ENCODE results near the gene LIMS2.

The LIMS2 gene

GRCh38 chr2:127623388-127624319, 51.7 kb downstream of the LIMS2 start:
- no peak for DNase-seq (ENCODE audit: low read depth, low spot score)

DNA sequence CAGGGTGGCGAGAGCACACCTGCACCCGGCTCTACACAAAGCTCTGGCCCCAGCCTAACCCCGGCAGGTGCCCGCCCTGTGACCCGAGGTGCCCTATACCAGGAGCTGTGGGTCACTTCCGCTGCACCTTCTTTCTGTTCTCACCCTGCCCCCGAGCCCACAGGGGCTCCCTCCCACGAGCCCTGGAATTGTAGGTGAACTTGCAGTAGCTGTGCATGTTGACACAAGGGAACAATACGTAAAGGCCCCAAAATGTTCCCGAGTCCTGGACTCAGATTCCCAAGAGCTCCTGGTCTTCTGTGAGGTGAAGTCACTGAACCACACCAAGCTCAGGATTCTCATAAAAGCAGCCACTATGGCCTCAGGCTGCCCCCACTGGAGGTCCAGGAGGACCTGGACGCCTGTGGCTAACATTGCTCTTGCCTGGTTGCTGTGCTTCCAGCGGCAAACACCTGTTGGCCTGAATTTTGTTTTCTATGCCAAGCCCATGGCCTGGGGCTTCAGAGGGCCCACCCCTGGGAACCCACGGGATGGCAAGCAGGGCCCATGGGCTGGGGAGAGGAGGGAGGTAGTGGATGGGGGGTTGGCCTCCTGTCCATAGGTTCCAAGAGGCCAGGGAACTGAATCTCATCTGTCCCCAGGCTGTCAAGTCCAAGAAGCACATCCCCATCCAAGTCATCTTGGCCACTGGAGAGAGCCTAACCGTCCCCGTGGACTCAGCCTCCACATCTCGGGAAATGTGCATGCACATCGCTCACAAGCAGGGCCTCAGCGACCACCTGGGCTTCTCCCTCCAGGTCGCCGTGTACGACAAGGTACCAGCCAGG, 52.6 kb downstream of the LIMS2 start:
- DNase-seq (ENCODE audit: low read depth, low spot score), result no peak

DNA sequence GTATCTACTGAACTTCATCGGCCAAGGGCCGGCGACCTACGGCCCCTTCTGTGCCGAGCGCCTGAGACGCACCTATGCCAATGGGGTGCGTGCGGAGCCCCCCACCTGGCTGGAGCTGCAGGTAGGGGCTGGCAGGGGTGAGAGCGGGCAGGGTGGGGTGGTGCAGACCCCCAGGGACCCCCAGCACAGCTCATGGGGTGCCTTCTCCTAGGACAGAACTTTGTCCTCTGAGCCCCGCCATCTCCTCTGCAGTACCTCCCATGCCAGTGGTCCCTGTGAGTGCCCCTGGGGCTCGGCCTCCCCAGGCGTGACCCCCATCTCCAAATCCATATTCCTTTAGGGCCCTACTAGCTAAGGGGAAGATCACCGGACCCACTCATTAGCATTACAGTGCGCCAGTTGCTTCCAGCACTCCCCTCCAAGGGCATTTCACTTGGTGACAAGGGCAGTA, 53.3 kb downstream of the LIMS2 start:
- no peak for DNase-seq (ENCODE audit: low read depth, low spot score)

GRCh38 chr2:127620866-127621265, 54.5 kb downstream of the LIMS2 start:
- DNase-seq (ENCODE audit: low read depth, low spot score), result no peak

- DNase-seq (ENCODE audit: low read depth, low spot score), result no peak
Measured at GRCh38 chr2:127619877-127620705, 55.2 kb downstream of the LIMS2 start.

- no peak for DNase-seq (ENCODE audit: low read depth, low spot score)
Measured at GRCh38 chr2:127619203-127619590, 56.1 kb downstream of the LIMS2 start.

DNA sequence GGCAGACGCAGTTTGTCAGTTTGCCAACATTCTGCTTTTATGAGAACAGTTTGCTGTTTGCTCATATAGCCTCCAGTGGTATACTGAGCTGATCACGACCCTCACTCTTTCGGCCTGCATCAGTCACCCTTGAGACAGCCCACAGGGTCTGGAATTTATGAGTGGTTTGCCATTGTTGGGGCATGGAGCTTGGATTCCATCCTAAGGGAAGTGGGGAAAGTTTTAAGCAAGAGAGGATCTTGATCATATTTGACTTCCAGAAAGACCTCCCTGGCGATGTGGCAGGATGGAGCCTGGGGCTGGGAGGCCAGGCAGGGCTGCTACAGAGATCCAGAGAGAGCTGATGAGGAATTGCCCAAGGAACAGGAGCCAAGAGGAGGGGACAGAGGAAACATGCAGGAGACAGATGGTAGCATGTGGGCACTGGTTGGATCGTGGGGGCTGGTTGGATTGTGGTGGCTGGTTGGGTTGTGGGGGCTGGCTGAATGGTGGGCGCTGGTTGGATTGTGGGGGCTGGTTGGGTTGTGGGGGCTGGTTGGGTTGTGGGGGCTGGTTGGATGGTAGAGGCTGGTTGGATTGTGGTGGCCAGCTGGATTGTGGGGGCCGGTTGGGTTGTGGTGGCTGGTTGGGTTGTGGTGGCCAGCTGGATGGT, 56.7 kb downstream of the LIMS2 start:
- no peak for DNase-seq (ENCODE audit: low read depth, low spot score)

DNA sequence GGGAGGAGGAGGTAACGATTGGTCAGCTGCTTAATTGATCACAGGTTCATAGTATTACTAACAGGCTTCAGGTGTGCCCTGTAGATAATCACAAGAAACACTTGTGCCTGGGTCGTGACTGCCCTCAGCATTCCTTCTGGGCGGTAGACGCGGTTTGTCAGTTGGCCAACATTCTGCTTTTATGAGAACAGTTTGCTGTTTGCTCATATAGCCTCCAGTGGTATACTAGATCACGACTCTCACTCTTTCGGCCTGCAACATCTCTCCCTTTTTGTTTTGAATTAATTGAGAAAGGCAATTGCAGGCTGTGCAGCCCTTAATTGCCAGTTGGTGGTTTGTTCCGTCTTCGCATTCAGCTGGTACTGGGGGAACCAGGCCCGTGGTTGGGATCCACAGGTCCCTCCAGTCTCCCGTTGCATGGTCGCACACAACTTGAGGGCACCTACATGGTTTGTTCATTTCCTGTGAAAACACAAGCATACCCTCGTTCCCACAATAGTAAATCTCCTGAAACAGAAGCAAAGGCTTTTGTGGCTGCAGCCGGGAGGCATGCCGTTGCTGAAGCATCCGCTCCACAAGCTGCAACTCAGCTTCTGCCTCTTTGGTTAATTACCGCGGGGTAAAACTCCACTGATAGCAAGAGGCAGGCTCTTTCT, 59.7 kb downstream of the LIMS2 start:
- no peak for DNase-seq (ENCODE audit: low read depth, low spot score)

DNA sequence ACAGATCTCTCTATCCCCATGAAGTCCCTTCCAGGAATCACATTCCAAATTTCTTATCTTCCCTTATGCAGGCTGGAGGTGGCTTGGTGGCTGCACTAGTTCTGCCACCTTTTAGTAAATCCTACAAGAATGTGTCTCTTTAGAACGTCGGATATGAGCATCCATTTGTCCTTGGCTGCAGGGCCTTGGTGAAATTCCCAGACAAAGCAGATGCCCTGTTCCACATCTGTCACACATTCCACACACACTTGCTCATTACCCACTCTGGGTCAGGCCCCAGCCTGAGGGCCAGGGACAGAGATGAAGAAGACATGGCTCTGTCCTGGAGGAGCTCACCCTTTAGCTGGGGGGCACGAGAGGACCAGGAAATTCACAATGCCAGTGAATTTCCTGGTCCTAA, 60.6 kb downstream of the LIMS2 start:
- DNase-seq (ENCODE audit: low read depth, low spot score), result no peak

DNA sequence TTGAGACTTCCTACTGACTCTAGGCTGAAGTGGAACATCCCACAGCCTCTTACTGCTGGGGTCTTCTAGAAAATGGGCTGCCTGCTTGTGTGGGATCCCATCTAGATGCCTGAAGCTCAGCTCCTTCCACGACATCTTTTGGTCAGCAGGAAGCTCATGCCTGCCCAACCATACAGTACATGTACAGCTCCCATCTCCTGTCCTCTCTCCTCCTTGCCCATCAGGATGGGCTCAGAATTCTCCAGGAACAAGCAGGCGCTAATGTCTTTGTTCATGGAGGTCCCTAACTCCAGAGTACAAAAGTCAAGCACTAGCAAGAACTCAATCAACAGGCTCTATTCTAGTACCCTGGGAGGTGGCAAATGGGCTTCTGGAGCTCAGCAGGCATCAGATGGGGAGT, 61.1 kb downstream of the LIMS2 start:
- no peak for DNase-seq (ENCODE audit: low read depth, low spot score)

DNA sequence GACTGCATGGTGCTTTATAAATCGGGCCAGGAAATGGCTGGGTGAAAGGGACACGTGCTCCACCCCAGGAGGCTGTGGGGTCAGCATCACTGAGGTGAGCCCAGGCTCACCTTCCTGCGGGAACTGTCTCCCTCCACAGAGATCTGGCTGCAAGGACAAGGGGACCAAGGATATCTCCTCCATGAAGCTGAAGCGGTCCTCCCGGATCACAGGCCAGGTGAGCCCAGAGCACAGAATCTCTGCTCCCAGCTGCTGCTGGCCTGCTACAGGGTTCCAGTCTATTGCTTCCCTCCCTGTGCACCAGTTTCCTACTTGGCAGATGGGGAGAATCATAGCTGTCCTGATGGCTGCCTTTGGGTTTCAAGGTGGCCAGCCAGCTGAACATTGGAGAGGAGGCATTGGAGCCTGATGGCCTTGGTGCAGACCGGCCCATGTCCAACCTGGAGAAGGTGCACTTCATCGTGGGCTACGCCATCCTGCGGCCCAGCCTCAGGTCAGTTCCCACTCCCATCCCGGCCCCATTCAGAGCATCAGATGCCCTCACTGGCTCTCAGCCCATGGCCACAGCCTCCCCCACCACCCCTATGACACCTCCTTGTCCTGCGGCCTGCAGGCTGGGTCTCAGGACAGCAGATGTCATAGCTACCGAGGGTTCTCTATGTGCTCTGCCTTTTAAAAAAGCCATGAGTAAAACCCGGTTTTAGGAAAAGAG, 63.1 kb downstream of the LIMS2 start:
- DNase-seq (ENCODE audit: low read depth, low spot score), result no peak

DNA sequence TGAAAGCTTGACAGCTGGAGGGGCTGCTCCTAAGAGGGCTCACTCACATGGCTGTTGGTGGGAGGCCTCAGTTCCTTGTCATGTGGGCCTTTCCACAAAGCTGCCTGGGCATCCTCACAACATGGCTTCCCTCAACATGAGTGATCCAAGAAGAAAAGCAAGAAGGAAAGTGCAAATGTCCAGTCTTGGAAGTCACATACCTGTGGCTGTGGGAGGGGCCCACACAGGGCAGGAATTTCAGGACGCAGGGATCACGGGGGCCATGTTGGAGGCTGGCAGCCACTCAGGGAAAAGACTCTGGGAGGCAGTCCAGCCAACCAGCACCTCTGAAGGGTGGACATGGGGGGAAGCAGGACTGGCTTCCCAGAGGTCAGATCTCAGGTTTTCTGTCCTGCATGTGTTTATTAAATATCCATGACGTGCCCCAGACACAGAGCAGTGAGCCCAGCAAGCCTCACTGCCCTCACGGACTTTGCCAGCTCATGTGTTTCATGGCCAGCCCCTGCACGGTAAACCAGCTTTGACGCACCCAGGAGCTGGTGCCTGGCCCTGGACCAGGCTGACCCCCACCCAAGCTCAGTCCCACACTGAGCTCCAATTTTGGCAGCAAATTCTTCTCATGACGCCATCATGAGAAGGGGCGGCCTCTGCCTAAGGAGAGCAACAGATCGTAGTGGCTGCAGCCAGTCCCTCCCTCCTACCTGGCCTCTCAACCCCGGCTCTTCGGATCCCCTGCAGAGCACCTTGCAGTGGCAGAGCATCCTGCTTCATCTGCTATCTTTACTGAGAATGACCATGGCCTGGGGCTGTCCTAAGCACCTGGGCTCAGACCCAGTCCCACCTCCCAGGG, 64.0 kb downstream of the LIMS2 start:
- no peak for DNase-seq (ENCODE audit: low read depth, low spot score)

DNA sequence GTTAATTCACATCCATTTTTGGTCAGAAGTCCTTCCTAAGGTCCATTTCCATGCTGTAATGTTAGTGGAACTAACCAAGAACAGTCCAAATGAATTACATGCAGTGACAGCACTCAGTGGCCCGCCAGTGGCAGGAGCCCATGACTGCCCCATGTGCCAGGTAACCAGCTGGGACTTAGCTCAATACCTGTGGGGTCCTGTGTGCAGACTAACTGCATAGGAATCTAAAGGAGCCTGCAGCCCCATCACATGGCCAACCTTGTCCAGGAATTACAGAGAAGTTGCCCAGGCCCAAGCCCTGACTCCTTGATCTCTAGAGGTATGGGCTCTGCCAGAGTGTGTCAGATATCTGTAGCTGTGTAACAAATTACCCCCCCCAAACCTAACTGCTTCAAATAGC, 64.8 kb downstream of the LIMS2 start:
- no peak for DNase-seq (ENCODE audit: low read depth, low spot score)

DNA sequence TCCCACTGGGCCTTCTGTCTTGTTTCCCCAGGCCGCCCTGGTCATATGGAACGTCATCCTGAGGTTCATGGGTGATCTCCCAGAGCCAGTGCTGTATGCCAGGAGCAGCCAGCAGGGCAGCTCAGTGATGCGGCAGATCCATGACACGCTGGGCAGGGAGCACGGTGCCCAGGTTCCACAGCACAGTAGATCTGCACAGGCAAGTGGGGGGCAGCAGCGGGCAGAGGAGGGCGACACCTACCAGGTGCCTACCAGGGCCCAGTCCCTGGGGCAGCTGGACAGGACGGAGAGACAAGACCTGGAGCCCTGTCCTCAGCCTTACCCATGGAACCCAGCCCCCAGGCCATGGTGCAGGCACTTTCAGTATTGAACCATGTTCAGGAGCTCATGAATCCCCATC, 65.5 kb downstream of the LIMS2 start:
- no peak for DNase-seq (ENCODE audit: low read depth, low spot score)

DNA sequence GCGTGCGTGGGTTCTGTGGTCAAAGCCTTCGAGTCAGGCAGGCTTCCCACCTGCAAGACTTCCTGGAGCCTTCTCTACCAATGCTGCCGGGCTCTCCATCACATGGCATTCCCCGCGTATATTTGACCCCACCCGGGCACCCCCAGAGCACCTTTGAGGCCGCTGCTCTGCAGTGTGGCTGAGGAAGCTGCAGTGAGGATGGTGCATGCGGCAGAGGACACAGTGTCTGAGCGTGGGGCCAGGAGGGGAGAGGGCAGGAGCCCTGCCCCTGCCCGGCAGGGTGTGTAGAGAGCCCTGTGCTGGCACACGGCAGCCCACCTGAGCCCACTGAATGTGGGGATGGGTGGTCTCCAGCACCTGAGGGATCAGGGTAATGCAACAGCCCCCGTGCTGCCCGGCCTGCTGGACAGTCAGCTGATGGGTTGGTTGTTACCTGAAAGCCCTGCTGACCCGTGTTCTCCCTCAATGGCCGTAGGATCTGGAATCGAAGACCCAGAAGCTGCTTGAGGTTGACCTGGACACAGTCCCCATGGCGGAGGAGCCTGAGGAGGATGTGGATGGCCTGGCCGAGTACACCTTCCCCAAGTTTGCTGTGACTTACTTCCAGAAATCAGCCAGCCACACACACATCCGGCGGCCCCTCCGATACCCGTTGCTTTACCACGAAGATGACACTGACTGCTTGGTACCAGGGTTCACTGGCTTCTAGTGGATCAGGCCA, 66.1 kb downstream of the LIMS2 start:
- DNase-seq (ENCODE audit: low read depth, low spot score), result no peak

DNA sequence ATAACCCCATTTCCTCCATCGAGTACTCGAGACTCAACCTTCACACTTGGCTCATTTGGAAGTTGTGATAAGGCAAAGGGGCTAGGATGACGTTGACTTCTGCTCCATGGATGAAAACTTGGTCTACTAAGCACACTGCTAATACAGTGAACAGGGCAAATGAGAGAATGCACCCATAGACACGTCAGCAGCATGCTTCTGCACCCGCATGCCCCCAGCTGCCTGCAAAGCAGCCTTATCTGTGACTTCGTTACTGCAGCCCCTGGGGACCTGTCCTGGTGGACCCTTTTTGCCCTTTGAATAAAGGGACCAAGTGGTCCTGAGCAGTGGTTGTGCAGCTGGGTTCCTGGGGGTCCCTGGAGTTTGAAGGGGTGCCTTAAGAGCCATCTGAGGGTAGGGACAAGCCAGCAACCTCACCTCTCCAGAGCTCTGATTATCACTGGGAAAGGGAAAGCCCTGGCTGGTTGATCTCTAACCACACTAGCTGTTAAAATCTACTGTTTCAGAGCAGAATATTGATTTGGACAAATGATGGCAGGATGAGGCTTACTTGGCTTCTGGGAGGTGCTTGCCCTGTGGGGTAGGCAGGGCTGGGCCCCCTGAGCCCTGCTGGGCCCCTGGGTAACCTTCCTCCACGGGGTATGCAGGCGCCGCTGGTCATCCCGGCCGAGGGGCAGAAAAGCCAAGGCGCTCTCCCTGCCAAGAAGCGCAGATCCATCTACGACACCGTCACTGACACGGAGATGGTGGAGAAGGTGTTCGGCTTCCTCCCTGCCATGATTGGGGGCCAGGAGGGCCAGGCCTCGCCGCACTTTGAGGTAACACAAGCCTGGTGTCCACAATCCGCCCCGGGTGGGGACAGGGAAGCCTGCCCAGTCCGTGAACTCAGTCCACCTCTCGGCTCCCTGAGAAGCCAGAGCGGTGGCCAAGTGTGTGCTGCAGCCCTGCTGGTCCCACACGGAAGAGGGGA, 67.0 kb downstream of the LIMS2 start:
- no peak for DNase-seq (ENCODE audit: low read depth, low spot score)

DNA sequence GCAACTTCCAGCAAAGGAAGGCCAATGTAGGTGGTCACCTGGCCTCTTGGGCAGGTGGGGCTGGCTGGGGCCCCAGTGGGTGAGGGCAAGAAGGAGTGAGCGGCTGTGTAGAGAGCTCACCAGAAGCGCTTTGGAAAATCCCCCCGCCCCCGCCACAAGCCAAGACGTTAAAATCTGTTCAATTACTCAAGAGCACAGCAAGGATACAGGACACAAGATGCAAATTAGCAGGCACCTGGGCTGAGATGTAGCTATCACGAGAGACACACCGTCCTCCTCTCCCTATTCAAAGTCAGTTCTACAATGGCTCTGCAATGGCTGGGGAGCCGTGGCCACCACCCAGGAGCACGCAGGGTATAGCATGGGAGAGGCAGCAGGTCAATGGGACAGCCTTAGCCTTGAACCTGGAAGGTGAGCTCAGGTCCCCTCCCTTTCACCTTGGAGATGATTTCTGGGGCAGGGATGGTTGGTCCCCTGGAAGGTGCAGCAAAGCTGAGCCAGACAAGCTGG, 67.9 kb downstream of the LIMS2 start:
- DNase-seq (ENCODE audit: low read depth, low spot score), result no peak
